Measurements from ENCODE around the gene ROR1.
"Not testable (repeated sequence)": the region's sequence is repeated elsewhere in the genome, so short reads cannot be mapped to it uniquely, and the experiment has no call there.

ROR1 gene

DNA sequence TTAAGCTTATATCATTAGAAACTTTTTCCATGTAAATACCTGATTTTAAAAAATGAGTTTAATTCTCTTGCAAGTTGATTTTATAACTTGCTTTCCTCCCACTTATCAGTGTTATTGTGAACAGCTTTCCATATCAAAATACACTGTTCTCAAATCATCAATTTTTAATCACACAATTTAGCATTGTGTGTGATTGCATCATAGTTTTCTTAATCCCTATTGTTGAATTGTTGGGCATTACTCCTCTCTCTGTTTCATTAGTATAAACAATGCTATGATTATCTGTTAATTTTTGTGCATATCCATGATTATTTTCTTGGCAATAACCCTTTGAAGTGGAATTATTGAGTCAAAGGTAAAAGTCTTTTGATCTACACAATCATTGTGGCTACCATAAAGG, 48.7 kb downstream of the ROR1 start:
- no peak overlapping the region for H3K4me2 ChIP-seq (ENCODE audit: low read length)
- H3K9me3 ChIP-seq (ENCODE audit: control insufficient read depth, low read length), result no peaks in the 10 kb centered on the region
- H3K79me2 ChIP-seq, result peaks cover 2% of the 10 kb centered on the region
- no peaks in the 10 kb centered on the region for H3K4me1 ChIP-seq
- H3K27me3 ChIP-seq (ENCODE audit: control insufficient read depth, insufficient read depth, low read length), result no peaks in the 10 kb centered on the region
- no peak overlapping the region for H2AFZ ChIP-seq
- H3K36me3 ChIP-seq (ENCODE audit: control insufficient read depth, insufficient read depth, low read length), result no peaks in the 10 kb centered on the region
- no peak overlapping the region for H3K27ac ChIP-seq
- TF ChIP-seq, protein P1, sequence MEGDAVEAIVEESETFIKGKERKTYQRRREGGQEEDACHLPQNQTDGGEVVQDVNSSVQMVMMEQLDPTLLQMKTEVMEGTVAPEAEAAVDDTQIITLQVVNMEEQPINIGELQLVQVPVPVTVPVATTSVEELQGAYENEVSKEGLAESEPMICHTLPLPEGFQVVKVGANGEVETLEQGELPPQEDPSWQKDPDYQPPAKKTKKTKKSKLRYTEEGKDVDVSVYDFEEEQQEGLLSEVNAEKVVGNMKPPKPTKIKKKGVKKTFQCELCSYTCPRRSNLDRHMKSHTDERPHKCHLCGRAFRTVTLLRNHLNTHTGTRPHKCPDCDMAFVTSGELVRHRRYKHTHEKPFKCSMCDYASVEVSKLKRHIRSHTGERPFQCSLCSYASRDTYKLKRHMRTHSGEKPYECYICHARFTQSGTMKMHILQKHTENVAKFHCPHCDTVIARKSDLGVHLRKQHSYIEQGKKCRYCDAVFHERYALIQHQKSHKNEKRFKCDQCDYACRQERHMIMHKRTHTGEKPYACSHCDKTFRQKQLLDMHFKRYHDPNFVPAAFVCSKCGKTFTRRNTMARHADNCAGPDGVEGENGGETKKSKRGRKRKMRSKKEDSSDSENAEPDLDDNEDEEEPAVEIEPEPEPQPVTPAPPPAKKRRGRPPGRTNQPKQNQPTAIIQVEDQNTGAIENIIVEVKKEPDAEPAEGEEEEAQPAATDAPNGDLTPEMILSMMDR (IDR thresholded peaks at IDR 0.05), result no peak
- H3K9ac ChIP-seq, result no peak overlapping the region
- H3K4me3 ChIP-seq (ENCODE audit: low read depth, low read length), result no peak overlapping the region

DNA sequence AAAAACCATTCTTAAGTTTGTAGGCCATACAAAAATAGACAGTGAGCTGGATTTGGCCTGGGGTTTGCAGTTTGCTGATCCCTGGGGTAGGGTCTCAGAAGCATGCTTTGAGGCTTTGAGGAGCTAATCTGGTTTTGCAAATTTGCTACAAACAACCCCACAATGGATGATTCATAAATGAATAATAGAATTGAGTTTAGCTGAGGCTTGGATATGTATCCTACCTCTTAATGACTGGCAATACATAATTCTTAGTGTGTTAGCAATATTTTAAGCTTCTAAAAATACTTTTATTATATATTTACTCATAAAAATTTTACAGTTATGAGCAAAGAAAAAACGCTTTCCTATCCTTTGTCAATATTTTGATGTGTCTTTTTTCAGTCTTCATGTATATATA, 50.6 kb downstream of the ROR1 start:
- Histone ChIP-seq H3K9ac (no peak overlapping the region), H3K27me3 (ENCODE audit: control insufficient read depth, insufficient read depth, low read length) (no peaks in the 10 kb centered on the region), H3K27ac (no peak overlapping the region), H3K4me2 (ENCODE audit: low read length) (no peak overlapping the region), H3K9me3 (ENCODE audit: control insufficient read depth, low read length) (no peaks in the 10 kb centered on the region), H3K36me3 (ENCODE audit: control insufficient read depth, insufficient read depth, low read length) (no peaks in the 10 kb centered on the region), H3K79me2 (peaks cover 2% of the 10 kb centered on the region), H3K4me3 (ENCODE audit: low read depth, low read length) (no peak overlapping the region), H3K4me1 (no peaks in the 10 kb centered on the region), H2AFZ (no peak overlapping the region)
- TF ChIP-seq, protein P1 (IDR thresholded peaks at IDR 0.05), result no peak

DNA sequence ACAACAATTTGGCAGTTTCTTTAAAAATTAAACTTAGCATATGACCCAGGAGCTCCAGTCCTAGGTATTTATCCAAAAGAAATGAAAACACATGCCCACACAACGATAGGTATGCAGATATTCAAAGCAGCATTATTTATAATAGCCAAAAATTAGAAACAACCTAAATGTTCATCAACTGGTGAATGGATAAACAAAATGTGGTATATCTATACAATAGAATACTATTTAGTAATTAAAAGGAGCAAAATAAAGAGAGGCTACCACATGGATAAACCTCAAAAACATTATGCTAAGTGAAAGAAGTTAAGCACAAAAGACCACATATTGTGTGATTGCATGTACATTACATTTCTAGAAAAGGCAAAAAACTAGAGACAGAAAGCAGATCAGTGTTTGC, 51.3 kb downstream of the ROR1 start:
- H3K36me3 ChIP-seq (ENCODE audit: control insufficient read depth, insufficient read depth, low read length), result no peaks in the 10 kb centered on the region
- H3K27ac ChIP-seq, result no peak overlapping the region
- no peak overlapping the region for H3K9ac ChIP-seq
- no peaks in the 10 kb centered on the region for H3K4me1 ChIP-seq
- H3K9me3 ChIP-seq (ENCODE audit: control insufficient read depth, low read length), result no peaks in the 10 kb centered on the region
- no peak overlapping the region for H3K4me2 ChIP-seq (ENCODE audit: low read length)
- H3K79me2 ChIP-seq, result peaks cover 2% of the 10 kb centered on the region
- H3K4me3 ChIP-seq (ENCODE audit: low read depth, low read length), result no peak overlapping the region
- H3K27me3 ChIP-seq (ENCODE audit: control insufficient read depth, insufficient read depth, low read length), result no peaks in the 10 kb centered on the region
- TF ChIP-seq, protein P1 (IDR thresholded peaks at IDR 0.05), result no peak
- H2AFZ ChIP-seq, result no peak overlapping the region

DNA sequence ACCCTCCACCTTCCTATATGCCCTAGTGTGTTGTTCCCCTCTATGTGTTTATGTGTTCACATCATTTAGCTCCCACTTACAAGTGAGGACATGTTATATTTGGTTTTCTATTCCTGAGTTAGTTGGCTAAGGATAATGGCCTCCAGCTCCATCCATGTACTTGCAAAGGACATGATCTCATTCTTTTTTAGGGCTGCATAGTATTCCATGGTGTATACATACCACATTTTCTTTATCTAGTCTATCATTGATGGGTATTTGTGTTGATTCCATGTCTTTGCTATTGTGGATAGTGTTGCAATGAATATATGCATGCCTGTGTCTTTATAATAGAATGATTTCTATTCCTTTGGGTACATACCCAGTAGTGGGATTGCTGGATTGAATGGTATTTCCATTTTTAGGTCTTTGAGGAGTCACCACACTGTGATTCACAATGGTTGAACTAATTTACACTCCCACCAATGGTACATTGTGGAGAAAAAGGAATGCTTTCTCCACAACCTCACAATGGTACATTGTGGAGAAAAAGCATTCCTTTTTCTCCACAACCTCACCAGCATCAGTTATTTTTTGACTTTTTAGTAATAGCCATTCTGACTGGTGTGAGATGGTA, 52.5 kb downstream of the ROR1 start:
- not testable (repeated sequence) for H3K27me3 ChIP-seq (ENCODE audit: control insufficient read depth, insufficient read depth, low read length); H3K4me1 ChIP-seq; H3K9me3 ChIP-seq (ENCODE audit: control insufficient read depth, low read length); H3K9ac ChIP-seq; H3K4me2 ChIP-seq (ENCODE audit: low read length); H3K4me3 ChIP-seq (ENCODE audit: low read depth, low read length); H2AFZ ChIP-seq; H3K79me2 ChIP-seq; H3K36me3 ChIP-seq (ENCODE audit: control insufficient read depth, insufficient read depth, low read length); H3K27ac ChIP-seq

DNA sequence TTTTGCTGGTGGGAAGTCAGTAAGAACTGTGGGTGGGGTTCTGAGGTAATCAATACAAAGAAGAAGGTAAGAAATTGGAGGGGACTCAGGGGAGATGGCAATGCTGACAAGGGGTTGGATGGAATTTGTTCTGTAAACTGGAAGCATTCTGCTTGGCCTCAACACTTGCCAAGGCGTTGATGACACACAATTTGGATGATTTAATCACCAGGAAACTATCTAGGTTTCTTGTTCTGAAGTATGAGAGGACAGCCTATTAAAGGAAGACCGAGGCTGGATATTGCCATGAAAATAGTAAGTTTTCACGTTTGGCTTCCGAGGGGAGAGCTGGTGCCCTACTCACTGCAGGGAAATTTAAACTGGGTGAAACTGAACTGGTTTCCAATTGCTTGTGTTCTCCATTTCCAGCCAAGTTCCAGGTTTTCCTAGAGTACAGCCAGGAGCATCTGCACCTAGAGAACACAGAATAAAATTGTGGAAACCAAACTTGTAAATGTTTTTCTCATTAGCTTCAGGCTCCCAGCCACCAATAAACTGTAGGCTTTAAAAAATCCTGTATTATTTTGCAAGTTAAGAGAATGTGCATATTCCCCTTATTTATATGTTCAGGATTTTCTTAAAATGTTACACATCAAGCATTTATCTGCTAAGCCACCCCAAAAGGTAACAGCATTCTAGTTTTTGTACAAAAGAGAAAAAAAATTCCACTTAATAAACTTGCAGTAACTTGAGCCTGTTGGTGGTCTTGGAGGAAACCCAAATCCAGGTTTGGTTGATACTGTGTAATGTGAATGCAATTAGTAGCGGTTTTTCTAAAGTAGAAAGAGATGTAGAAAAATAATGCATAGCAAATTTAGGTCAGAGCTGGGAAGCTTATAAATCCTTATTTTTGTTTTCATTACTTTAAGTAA, 53.8 kb downstream of the ROR1 start:
- Histone ChIP-seq H3K4me1 (no peaks in the 10 kb centered on the region), H3K27ac (no peak overlapping the region), H3K9ac (no peak overlapping the region), H3K27me3 (ENCODE audit: control insufficient read depth, insufficient read depth, low read length) (no peaks in the 10 kb centered on the region), H3K4me2 (ENCODE audit: low read length) (no peak overlapping the region), H3K9me3 (ENCODE audit: control insufficient read depth, low read length) (no peaks in the 10 kb centered on the region), H3K4me3 (ENCODE audit: low read depth, low read length) (no peak overlapping the region), H3K79me2 (peaks cover 2% of the 10 kb centered on the region), H2AFZ (no peak overlapping the region), H3K36me3 (ENCODE audit: control insufficient read depth, insufficient read depth, low read length) (no peaks in the 10 kb centered on the region)
- TF ChIP-seq, protein P1 (IDR thresholded peaks at IDR 0.05), result no peak

All from parathyroid adenoma (tissue), 2 donors.